Keratinocyte (primary cell): ENCODE data around the gene IGHMBP2. TPM values are rescaled to one million over a fixed set of nuclear protein-coding genes. Genes with fewer than 3 reads are reported as not detected.

ENCODE experiments used
- DNase-seq: peaks from one replicate; pipeline ENCODE4 v3.0.0-alpha.2; 2011; ENCODE audit warnings: low read depth, missing footprints, low spot score
- FAIRE-seq: peaks from 2 replicates; lab custom pipeline; 2011; peaks lifted over from hg19 to GRCh38; lab: Jason Lieb, UNC
- H2AFZ ChIP-seq: 2 replicates; pipeline ENCODE4 v1.6.0; 2012; ENCODE audit warnings: low read length, control low read depth, inconsistent platforms; ENCODE audit not compliant: control insufficient read depth
- H3K27ac ChIP-seq: 2 replicates; pipeline ENCODE4 v1.5.1; 2011; ENCODE audit warnings: low read length; ENCODE audit not compliant: control insufficient read depth, insufficient read depth
- H3K27me3 ChIP-seq: 3 replicates; pipeline ENCODE4 v1.6.0; 2011; ENCODE audit warnings: low read length; ENCODE audit not compliant: control insufficient read depth, insufficient read depth; ENCODE audit errors: extremely low read depth
- H3K36me3 ChIP-seq, 2 experiments: 2 replicates in 1 of 2; 3 replicates in 1 of 2; pipeline ENCODE4 v1.5.1; 2011; ENCODE audit warnings: low read length in 2 of 2, mild to moderate bottlenecking in 1 of 2; ENCODE audit not compliant: control insufficient read depth in 2 of 2, insufficient read depth in 2 of 2; ENCODE audit errors: extremely low read depth in 1 of 2
- H3K4me1 ChIP-seq: 3 replicates; pipeline ENCODE4 v1.5.1; 2011; ENCODE audit warnings: low read length; ENCODE audit not compliant: control insufficient read depth, insufficient read depth; ENCODE audit errors: extremely low read depth
- H3K4me2 ChIP-seq: 3 replicates; pipeline ENCODE4 v1.6.0; 2011; ENCODE audit warnings: low read depth, low read length; ENCODE audit not compliant: control insufficient read depth, insufficient read depth; ENCODE audit errors: extremely low read depth
- H3K4me3 ChIP-seq, 3 experiments: fragments of 200-600 bp in 1 of 3; sonication (generic) in 1 of 3; 2 replicates in 2 of 3; 3 replicates in 1 of 3; pipeline ENCODE4 v1.5.1; 2011 to 2016; ENCODE audit warnings: low read length in 3 of 3, mild to moderate bottlenecking in 3 of 3, control low read depth in 2 of 3, inconsistent platforms in 1 of 3, low read depth in 1 of 3, mixed read lengths in 1 of 3, mixed run types in 1 of 3, moderate library complexity in 1 of 3; ENCODE audit not compliant: control insufficient read depth in 2 of 3, insufficient read depth in 2 of 3; ENCODE audit errors: extremely low read depth in 1 of 3
- H3K79me2 ChIP-seq: 2 replicates; pipeline ENCODE4 v1.6.0; 2012; ENCODE audit warnings: low read length; ENCODE audit not compliant: control insufficient read depth, insufficient read depth
- H3K9ac ChIP-seq: 3 replicates; pipeline ENCODE4 v1.6.0; 2011; ENCODE audit warnings: low read length; ENCODE audit not compliant: control insufficient read depth, insufficient read depth; ENCODE audit errors: extremely low read depth
- H3K9me1 ChIP-seq: 3 replicates; pipeline ENCODE4 v1.6.0; 2011; ENCODE audit warnings: low read length; ENCODE audit not compliant: control insufficient read depth, insufficient read depth; ENCODE audit errors: extremely low read depth
- H3K9me3 ChIP-seq: 2 replicates; pipeline ENCODE4 v1.5.1; 2012; ENCODE audit warnings: low read depth, low read length; ENCODE audit not compliant: control insufficient read depth
- H4K20me1 ChIP-seq: 3 replicates; pipeline ENCODE4 v1.6.0; 2011; ENCODE audit warnings: low read length; ENCODE audit not compliant: control insufficient read depth, insufficient read depth; ENCODE audit errors: extremely low read depth
- CTCF ChIP-seq, 3 experiments: IDR thresholded peaks in 1 of 3; conservative IDR thresholded peaks in 1 of 3; optimal IDR thresholded peaks in 1 of 3; 2 replicates in 2 of 3; 3 replicates in 1 of 3; pipeline versions ENCODE3 to v1.5.1; 2011; ENCODE audit warnings: low read length in 3 of 3, mild to moderate bottlenecking in 3 of 3, moderate library complexity in 2 of 3, control low read depth in 1 of 3, inconsistent platforms in 1 of 3; ENCODE audit not compliant: insufficient read depth in 2 of 3; ENCODE audit errors: extremely low read depth in 1 of 3
- EZH2 ChIP-seq: IDR thresholded peaks from one replicate; pipeline ENCODE4 v1.6.1; 2012; ENCODE audit warnings: inconsistent platforms, mild to moderate bottlenecking, low read length, moderate library complexity
- dilution Hi-C: fragments of 300-500 bp; cut with MboI; formaldehyde crosslinking; loops from one replicate; pipeline ENCODE4 v1.7.0; 2020; ENCODE audit warnings: low sequenced_read_pairs; ENCODE audit not compliant: extremely low pct_ligation_motif_present
- polyA plus RNA-seq, 5 experiments: library from polyadenylated mRNA; depleted of rRNA in 3 of 5; stranded (reverse) in 3 of 5; stranded (forward) in 1 of 5; unstranded in 1 of 5; fragments of >200 nt; gene quantifications; 1 replicate in 1 of 5; 2 replicates in 3 of 5; 3 replicates in 1 of 5; pipeline versions ENCODE4 v1.2.1 to v1.2.3, GENCODE V29; 2011 to 2012; ENCODE audit warnings: missing spikeins in 2 of 5, low read depth in 1 of 5, low replicate concordance in 1 of 5

IGHMBP2 gene
- polyA plus RNA-seq, 1 donor (not counting 4 experiments of a cell fraction or from before 2014, with no cell fraction given): 10.0 TPM

- no peak for FAIRE-seq
Observed at GRCh38 chr11:68868221-68868835, 35.4 kb upstream of the IGHMBP2 start.

GRCh38 chr11:68870470-68870869 lies 33.2 kb upstream of the IGHMBP2 start:
- TF ChIP-seq CTCF (optimal IDR thresholded peaks at IDR 0.05 in 1 of 3, IDR thresholded peaks at IDR 0.05 in 1 of 3, conservative IDR thresholded peaks at IDR 0.05 in 1 of 3; ENCODE audit: extremely low read depth in 1 of 3, insufficient read depth in 2 of 3, low read length in 3 of 3): no peak
- Histone ChIP-seq H2AFZ (peak overlapping the region; percentile 78), H3K9ac (peak overlapping the region; percentile 43)

More at GRCh38 chr11:68868221-68868835, 35.4 kb upstream of the IGHMBP2 start:
- Histone ChIP-seq H3K27me3 (peaks cover 7% of the 10 kb centered on the region), H3K4me3 (no peak overlapping the region), H3K4me2 (no peak overlapping the region), H3K9me1 (no peaks in the 10 kb centered on the region), H3K79me2 (no peaks in the 10 kb centered on the region), H3K9ac (no peak overlapping the region), H3K27ac (no peak overlapping the region), H3K36me3 (no peaks in the 10 kb centered on the region), H3K9me3 (peaks cover 4% of the 10 kb centered on the region), H4K20me1 (no peaks in the 10 kb centered on the region), H2AFZ (no peak overlapping the region), H3K4me1 (no peaks in the 10 kb centered on the region)
- TF ChIP-seq CTCF (optimal IDR thresholded peaks at IDR 0.05 in 1 of 3, IDR thresholded peaks at IDR 0.05 in 1 of 3, conservative IDR thresholded peaks at IDR 0.05 in 1 of 3; ENCODE audit: extremely low read depth in 1 of 3, insufficient read depth in 2 of 3, low read length in 3 of 3): no peak
- no peak for TF ChIP-seq EZH2
- DNase-seq: no peak
- dilution Hi-C loops: no loop called here

More at GRCh38 chr11:68870470-68870869, 33.2 kb upstream of the IGHMBP2 start:
- FAIRE-seq: no peak
- H3K4me3 ChIP-seq: peak overlapping the region in 1 of 3 experiments; percentile 54
- H3K4me1 ChIP-seq: no peaks in the 10 kb centered on the region
- dilution Hi-C loops: no loop called here
- no peaks in the 10 kb centered on the region for H3K9me1 ChIP-seq
- H3K27ac ChIP-seq: no peak overlapping the region
- peaks cover 7% of the 10 kb centered on the region for H3K27me3 ChIP-seq
- H3K4me2 ChIP-seq: peak overlapping the region; percentile 49
- no peaks in the 10 kb centered on the region for H3K36me3 ChIP-seq
- H3K79me2 ChIP-seq: no peaks in the 10 kb centered on the region
- no peaks in the 10 kb centered on the region for H4K20me1 ChIP-seq
- H3K9me3 ChIP-seq: no peaks in the 10 kb centered on the region
- DNase-seq: no peak
